HEK293 (cell line): ENCODE data around the gene OR4S2.

Source experiments
- CTCF ChIA-PET: fragments of 350-600 bp; formaldehyde crosslinking; extraction: SDS; loops from one replicate; lab custom pipeline; 2021; ENCODE audit warnings: antibody characterized with exemption; lab: Yijun Ruan, JAX
- POLR2A ChIA-PET: fragments of 300-600 bp; formaldehyde crosslinking; extraction: SDS; loops from one replicate; lab custom pipeline; 2020; ENCODE audit warnings: antibody characterized with exemption, inconsistent platforms; lab: Yijun Ruan, JAX
- H3K27ac ChIP-seq: fragments of 200-500 bp; sonication (Bioruptor generic); 2 replicates; pipeline ENCODE4 v1.5.1; 2014; ENCODE audit warnings: low read depth, low read length, control low read depth, inconsistent platforms; ENCODE audit errors: extremely low read depth
- H3K36me3 ChIP-seq, 2 experiments: fragments of 200-500 bp in 1 of 2; sonication (Bioruptor generic) in 1 of 2; 1 replicate in 1 of 2; 2 replicates in 1 of 2; pipeline ENCODE4 v1.5.1; 2014 to 2017; ENCODE audit warnings: inconsistent platforms in 2 of 2, low read length in 2 of 2; ENCODE audit not compliant: control insufficient read depth in 2 of 2, insufficient read depth in 1 of 2
- H3K4me1 ChIP-seq: fragments of 200-500 bp; sonication (Bioruptor generic); 2 replicates; pipeline ENCODE4 v1.5.1; 2014; ENCODE audit warnings: mild to moderate bottlenecking, low read length, inconsistent platforms; ENCODE audit not compliant: control insufficient read depth, insufficient read depth
- H3K4me3 ChIP-seq: 2 replicates; pipeline ENCODE4 v1.5.1; 2011; ENCODE audit warnings: low read depth, mild to moderate bottlenecking, control low read depth, low read length, moderate library complexity
- H3K9me3 ChIP-seq: fragments of 200-500 bp; sonication (Bioruptor generic); 2 replicates; pipeline ENCODE4 v1.5.1; 2014; ENCODE audit warnings: low read depth, low read length, inconsistent platforms; ENCODE audit not compliant: control insufficient read depth, insufficient read depth
- BCL11B ChIP-seq: fragments of 450-650 bp; formaldehyde crosslinking; IDR thresholded peaks from 2 replicates; pipeline ENCODE4 v1.5.1; 2016; ENCODE audit warnings: low read depth, missing biosample characterization, missing genetic modification characterization
- KLF1 ChIP-seq: fragments of 450-650 bp; formaldehyde crosslinking; IDR thresholded peaks from 2 replicates; pipeline ENCODE4 v1.5.1; 2016; ENCODE audit warnings: missing biosample characterization, missing genetic modification characterization
- OVOL3 ChIP-seq: fragments of 450-650 bp; formaldehyde crosslinking; IDR thresholded peaks from 2 replicates; pipeline ENCODE4 v1.5.1; 2016; ENCODE audit warnings: missing biosample characterization, missing genetic modification characterization
- SETDB1 ChIP-seq: IDR thresholded peaks from one replicate; pipeline ENCODE4 v1.6.1; 2017; ENCODE audit warnings: mild to moderate bottlenecking, low read length, moderate library complexity, mixed read lengths; ENCODE audit not compliant: insufficient read length
- ZBTB1 ChIP-seq: fragments of 450-650 bp; formaldehyde crosslinking; IDR thresholded peaks from 2 replicates; pipeline ENCODE4 v1.5.1; 2016; ENCODE audit warnings: missing biosample characterization, missing genetic modification characterization
- ZFP41 ChIP-seq: fragments of 450-650 bp; formaldehyde crosslinking; IDR thresholded peaks from 2 replicates; pipeline ENCODE4 v1.5.1; 2016; ENCODE audit warnings: missing biosample characterization, missing genetic modification characterization, borderline replicate concordance
- ZFP69B ChIP-seq: fragments of 450-650 bp; formaldehyde crosslinking; IDR thresholded peaks from 2 replicates; pipeline ENCODE4 v1.5.1; 2016; ENCODE audit warnings: missing biosample characterization, missing genetic modification characterization
- ZNF324 ChIP-seq: fragments of 450-650 bp; formaldehyde crosslinking; IDR thresholded peaks from 2 replicates; pipeline ENCODE4 v1.5.1; 2016; ENCODE audit warnings: missing biosample characterization, missing genetic modification characterization
- ZNF473 ChIP-seq: fragments of 450-650 bp; formaldehyde crosslinking; IDR thresholded peaks from 2 replicates; pipeline ENCODE4 v1.5.1; 2017; ENCODE audit warnings: missing biosample characterization, missing genetic modification characterization
- ZNF501 ChIP-seq: fragments of 450-650 bp; formaldehyde crosslinking; IDR thresholded peaks from 2 replicates; pipeline ENCODE4 v1.5.1; 2016; ENCODE audit warnings: missing biosample characterization, missing genetic modification characterization
- ZNF560 ChIP-seq: fragments of 450-650 bp; formaldehyde crosslinking; IDR thresholded peaks from 2 replicates; pipeline ENCODE4 v1.5.1; 2017; ENCODE audit warnings: missing biosample characterization, missing genetic modification characterization, borderline replicate concordance
- ZNF596 ChIP-seq: fragments of 450-650 bp; IDR thresholded peaks from 2 replicates; pipeline ENCODE4 v1.5.0; 2018; ENCODE audit warnings: missing biosample characterization, mild to moderate bottlenecking, missing genetic modification characterization, moderate library complexity
- ZNF610 ChIP-seq: fragments of 450-650 bp; formaldehyde crosslinking; IDR thresholded peaks from 2 replicates; pipeline ENCODE4 v1.5.1; 2016; ENCODE audit warnings: missing biosample characterization, missing genetic modification characterization, borderline replicate concordance
- ZNF654 ChIP-seq: fragments of 450-650 bp; formaldehyde crosslinking; IDR thresholded peaks from 2 replicates; pipeline ENCODE4 v1.5.1; 2016; ENCODE audit warnings: low read depth, missing biosample characterization, missing genetic modification characterization
- ZNF792 ChIP-seq: fragments of 450-650 bp; formaldehyde crosslinking; IDR thresholded peaks from 2 replicates; pipeline ENCODE4 v1.5.1; 2016; ENCODE audit warnings: missing biosample characterization, missing genetic modification characterization
- ZSCAN30 ChIP-seq: fragments of 450-650 bp; IDR thresholded peaks from 2 replicates; pipeline ENCODE4 v1.5.1; 2018; ENCODE audit warnings: missing biosample characterization, mild to moderate bottlenecking, missing genetic modification characterization, moderate library complexity
- TF ChIP-seq, protein P1 (sequence below): fragments of 450-650 bp; formaldehyde crosslinking; IDR thresholded peaks from 2 replicates; pipeline ENCODE4 v1.5.1; 2016; ENCODE audit warnings: missing biosample characterization, missing genetic modification characterization
- TF ChIP-seq, protein P2 (sequence below): fragments of 450-650 bp; IDR thresholded peaks from 2 replicates; pipeline ENCODE4 v1.5.1; 2018; ENCODE audit warnings: missing biosample characterization, mild to moderate bottlenecking, missing genetic modification characterization
- TF ChIP-seq, protein P3 (sequence below): fragments of 450-650 bp; formaldehyde crosslinking; IDR thresholded peaks from 2 replicates; pipeline ENCODE4 v1.5.1; 2016; ENCODE audit warnings: missing biosample characterization, missing genetic modification characterization
- TF ChIP-seq, protein P4 (sequence below): fragments of 450-650 bp; formaldehyde crosslinking; IDR thresholded peaks from 2 replicates; pipeline ENCODE4 v1.5.1; 2017; ENCODE audit warnings: missing biosample characterization, missing genetic modification characterization
- TF ChIP-seq, protein P5 (sequence below): sonication (generic); formaldehyde crosslinking; IDR thresholded peaks from 2 replicates; pipeline ENCODE4 v1.8.1; 2022; ENCODE audit warnings: mild to moderate bottlenecking, moderate library complexity, missing genetic modification reagents

Gene OR4S2

DNA sequence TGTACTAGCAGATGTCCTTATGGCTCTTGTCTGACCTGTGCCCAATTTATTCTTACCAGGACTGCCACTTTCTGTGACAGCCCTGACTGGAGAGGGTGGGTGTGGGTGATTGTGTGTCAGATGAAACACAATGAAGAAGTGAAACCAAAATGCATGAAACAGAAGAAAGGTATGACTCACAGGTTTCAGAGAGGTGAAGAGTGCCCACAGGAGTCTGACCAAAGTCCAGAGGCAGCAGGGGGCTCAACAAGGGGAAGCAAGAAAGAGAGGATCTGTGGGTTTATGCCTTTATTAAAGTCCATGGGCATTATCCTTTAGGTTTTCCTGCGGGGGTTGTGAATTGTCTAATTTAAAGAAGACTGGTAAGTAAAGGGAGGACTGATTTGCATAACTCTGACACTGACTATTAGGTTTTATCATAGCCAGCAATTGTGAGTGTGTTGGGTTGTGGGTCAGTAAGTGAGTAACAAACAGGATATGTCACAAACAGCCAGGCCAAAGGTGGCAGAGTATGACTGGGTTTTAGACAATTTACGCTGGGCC is 10.0 kb downstream of the OR4S2 start:
- no peaks in the 10 kb centered on the region for H3K36me3 ChIP-seq
- H3K4me1 ChIP-seq, result no peaks in the 10 kb centered on the region
- CTCF ChIA-PET, result no interaction called here
- H3K27ac ChIP-seq, result no peak overlapping the region
- H3K4me3 ChIP-seq, result no peak overlapping the region
- TF ChIP-seq, protein P1, sequence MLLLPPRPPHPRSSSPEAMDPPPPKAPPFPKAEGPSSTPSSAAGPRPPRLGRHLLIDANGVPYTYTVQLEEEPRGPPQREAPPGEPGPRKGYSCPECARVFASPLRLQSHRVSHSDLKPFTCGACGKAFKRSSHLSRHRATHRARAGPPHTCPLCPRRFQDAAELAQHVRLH, result no peak
- TF ChIP-seq ZNF560 (tag by site-specific recombination), result no peak
- no peak for TF ChIP-seq OVOL3 (tag by site-specific recombination)
- no peak for TF ChIP-seq ZNF596
- TF ChIP-seq ZBTB1 (tag by site-specific recombination), result no peak
- TF ChIP-seq KLF1 (tag by site-specific recombination), result no peak
- TF ChIP-seq ZNF654, result no peak
- no peaks in the 10 kb centered on the region for H3K9me3 ChIP-seq
- POLR2A ChIA-PET, result no interaction called here

DNA sequence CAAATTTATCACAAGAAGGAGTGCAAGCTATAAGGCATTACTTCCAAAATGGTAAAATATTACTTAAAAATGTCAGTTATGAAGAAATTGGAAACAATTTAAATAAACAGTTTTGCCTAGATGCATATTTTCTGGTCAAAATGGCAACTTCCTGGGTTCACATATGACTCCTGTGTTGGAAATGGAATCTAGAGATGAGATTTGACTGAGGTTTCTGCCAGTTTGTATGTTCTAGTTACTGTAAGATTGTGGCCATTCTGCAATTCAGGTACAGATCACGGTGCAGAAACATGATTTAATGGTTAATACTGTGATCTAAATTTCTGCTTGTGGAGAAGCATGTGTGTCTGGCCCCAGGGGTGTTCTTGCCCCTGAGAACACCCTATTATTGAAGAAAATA is 10.5 kb downstream of the OR4S2 start:
- TF ChIP-seq BCL11B (tag by site-specific recombination) (no peak), ZNF654 (no peak), ZFP69B (tag by site-specific recombination) (no peak), ZNF610 (no peak), ZNF324 (tag by site-specific recombination) (no peak), ZFP41 (no peak), ZNF473 (no peak), ZNF501 (no peak), ZNF792 (no peak), ZSCAN30 (tag by site-specific recombination) (no peak), SETDB1 (no peak), ZNF560 (tag by site-specific recombination) (no peak)
- TF ChIP-seq, protein P2, sequence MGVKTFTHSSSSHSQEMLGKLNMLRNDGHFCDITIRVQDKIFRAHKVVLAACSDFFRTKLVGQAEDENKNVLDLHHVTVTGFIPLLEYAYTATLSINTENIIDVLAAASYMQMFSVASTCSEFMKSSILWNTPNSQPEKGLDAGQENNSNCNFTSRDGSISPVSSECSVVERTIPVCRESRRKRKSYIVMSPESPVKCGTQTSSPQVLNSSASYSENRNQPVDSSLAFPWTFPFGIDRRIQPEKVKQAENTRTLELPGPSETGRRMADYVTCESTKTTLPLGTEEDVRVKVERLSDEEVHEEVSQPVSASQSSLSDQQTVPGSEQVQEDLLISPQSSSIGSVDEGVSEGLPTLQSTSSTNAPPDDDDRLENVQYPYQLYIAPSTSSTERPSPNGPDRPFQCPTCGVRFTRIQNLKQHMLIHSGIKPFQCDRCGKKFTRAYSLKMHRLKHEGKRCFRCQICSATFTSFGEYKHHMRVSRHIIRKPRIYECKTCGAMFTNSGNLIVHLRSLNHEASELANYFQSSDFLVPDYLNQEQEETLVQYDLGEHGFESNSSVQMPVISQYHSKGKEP (tag by site-specific recombination), result no peak
- TF ChIP-seq, protein P3, sequence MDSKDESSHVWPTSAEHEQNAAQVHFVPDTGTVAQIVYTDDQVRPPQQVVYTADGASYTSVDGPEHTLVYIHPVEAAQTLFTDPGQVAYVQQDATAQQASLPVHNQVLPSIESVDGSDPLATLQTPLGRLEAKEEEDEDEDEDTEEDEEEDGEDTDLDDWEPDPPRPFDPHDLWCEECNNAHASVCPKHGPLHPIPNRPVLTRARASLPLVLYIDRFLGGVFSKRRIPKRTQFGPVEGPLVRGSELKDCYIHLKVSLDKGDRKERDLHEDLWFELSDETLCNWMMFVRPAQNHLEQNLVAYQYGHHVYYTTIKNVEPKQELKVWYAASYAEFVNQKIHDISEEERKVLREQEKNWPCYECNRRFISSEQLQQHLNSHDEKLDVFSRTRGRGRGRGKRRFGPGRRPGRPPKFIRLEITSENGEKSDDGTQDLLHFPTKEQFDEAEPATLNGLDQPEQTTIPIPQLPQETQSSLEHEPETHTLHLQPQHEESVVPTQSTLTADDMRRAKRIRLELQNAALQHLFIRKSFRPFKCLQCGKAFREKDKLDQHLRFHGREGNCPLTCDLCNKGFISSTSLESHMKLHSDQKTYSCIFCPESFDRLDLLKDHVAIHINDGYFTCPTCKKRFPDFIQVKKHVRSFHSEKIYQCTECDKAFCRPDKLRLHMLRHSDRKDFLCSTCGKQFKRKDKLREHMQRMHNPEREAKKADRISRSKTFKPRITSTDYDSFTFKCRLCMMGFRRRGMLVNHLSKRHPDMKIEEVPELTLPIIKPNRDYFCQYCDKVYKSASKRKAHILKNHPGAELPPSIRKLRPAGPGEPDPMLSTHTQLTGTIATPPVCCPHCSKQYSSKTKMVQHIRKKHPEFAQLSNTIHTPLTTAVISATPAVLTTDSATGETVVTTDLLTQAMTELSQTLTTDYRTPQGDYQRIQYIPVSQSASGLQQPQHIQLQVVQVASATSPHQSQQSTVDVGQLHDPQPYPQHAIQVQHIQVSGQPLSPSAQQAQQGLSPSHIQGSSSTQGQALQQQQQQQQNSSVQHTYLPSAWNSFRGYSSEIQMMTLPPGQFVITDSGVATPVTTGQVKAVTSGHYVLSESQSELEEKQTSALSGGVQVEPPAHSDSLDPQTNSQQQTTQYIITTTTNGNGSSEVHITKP (tag by site-specific recombination), result no peak
- TF ChIP-seq, protein P4, sequence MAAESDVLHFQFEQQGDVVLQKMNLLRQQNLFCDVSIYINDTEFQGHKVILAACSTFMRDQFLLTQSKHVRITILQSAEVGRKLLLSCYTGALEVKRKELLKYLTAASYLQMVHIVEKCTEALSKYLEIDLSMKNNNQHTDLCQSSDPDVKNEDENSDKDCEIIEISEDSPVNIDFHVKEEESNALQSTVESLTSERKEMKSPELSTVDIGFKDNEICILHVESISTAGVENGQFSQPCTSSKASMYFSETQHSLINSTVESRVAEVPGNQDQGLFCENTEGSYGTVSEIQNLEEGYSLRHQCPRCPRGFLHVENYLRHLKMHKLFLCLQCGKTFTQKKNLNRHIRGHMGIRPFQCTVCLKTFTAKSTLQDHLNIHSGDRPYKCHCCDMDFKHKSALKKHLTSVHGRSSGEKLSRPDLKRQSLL (tag by site-specific recombination), result no peak
- TF ChIP-seq, protein P5, sequence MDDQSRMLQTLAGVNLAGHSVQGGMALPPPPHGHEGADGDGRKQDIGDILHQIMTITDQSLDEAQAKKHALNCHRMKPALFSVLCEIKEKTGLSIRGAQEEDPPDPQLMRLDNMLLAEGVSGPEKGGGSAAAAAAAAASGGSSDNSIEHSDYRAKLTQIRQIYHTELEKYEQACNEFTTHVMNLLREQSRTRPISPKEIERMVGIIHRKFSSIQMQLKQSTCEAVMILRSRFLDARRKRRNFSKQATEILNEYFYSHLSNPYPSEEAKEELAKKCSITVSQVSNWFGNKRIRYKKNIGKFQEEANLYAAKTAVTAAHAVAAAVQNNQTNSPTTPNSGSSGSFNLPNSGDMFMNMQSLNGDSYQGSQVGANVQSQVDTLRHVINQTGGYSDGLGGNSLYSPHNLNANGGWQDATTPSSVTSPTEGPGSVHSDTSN, result no peak
- no peaks in the 10 kb centered on the region for H3K36me3 ChIP-seq
- POLR2A ChIA-PET, result no interaction called here
- no peaks in the 10 kb centered on the region for H3K9me3 ChIP-seq
- H3K27ac ChIP-seq, result no peak overlapping the region
- CTCF ChIA-PET, result no interaction called here
- no peak overlapping the region for H3K4me3 ChIP-seq
- H3K4me1 ChIP-seq, result no peaks in the 10 kb centered on the region
